GM18520 (cell line): ENCODE data around the gene CEP85.
"Not testable (repeated sequence)": the region's sequence is repeated elsewhere in the genome, so short reads cannot be mapped to it uniquely, and the experiment has no call there.

Experiments used
- ATAC-seq: cut with Tn5 transposase; IDR thresholded peaks from one replicate; pipeline ENCODE4 v1.9.1; 2021; ENCODE audit not compliant: unreplicated experiment

Gene CEP85

GRCh38 chr1:26289158-26290059 lies 55.4 kb downstream of the CEP85 start:
- no peak for ATAC-seq

GRCh38 chr1:26290122-26290881 lies 56.3 kb downstream of the CEP85 start:
- no peak for ATAC-seq

GRCh38 chr1:26290882-26291261 lies 56.9 kb downstream of the CEP85 start:
- no peak for ATAC-seq

DNA sequence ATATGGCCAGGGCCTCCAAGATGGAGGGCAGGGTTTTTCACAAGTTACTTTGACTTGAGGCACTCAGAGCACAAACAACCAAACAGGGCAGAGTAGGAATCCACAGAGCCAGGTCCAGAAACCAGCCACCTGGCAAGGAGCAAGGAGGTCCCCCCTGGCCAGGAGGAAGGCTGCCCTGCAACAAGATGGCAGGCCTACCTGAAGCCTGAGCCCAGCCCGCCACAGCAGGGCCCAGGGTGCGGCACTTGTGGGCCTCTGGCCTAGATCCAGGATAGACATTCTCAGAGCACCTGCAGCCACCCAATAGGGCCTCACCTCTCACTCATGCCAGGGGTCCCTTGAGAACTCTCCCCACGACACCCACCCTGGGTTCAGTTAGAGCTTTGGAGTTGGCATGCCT lies 57.4 kb downstream of the CEP85 start:
- no peak for ATAC-seq

DNA sequence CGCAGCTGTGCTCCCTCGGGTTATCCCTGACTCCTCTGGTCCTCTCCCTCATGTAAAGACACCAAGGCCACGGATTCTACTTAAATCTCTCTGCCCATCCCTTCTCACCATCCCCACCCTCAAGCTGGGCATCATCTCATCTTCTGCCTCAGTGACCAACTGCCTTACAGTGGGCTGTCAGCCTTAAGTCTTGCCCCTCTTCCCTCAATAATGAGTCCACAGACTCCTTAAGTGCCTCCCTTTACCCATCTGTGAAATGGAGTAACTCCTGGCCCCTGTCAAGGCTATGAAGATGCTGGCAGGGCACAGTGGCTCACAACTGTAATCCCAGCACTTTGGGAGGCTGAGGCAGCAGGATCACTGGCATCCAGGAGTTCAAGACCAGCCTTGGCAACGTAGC lies 57.9 kb downstream of the CEP85 start:
- no peak for ATAC-seq

DNA sequence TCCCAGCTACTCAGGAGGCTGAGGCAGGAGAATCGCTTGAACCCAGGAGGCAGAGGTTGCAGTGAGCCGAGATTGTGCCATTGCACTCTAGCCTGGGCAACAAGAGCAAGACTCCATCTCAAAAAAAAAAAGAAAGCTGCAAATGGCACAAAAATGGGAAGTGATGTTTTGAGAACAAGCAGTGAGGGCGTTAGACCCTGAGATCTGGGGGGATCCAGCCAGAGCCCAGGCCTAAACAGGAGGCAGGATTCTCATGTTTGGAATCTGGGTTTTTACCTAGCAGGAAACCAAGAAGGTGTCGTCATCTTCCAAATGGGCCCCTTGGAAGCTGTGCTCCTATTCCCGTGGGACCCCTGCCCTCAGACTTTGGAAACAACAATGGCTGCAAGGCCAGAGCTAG lies 58.7 kb downstream of the CEP85 start:
- not testable (repeated sequence) for ATAC-seq

DNA sequence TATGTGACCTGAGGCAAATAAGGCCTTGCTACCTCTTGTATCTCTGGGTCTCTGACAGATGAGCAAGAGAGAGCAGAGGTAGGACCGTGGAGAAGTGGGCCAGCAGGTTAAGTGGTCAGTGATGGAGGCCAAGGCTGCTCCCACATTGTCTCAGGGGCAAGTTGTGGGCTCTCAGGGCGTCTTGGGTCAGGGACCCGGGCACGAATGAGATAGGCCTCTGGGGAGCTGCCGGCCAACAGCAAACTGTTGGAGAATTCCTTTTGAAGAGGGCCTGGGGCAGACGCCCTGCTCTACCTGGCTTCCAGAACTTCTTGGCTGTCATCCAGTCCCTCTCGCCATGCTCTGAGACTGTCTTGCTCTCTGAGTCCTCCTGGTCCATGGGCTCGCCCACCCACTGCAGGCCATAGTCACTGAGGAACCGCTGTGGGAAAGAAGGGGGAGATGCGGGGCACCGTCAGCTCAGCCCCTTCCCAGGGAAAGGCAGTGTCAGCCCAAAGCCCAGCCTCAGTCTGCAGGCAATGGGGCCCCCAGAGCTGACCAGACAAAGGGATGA lies 60.0 kb downstream of the CEP85 start:
- no peak for ATAC-seq

- no peak for ATAC-seq
Observed at GRCh38 chr1:26295194-26296138, 61.5 kb downstream of the CEP85 start.

DNA sequence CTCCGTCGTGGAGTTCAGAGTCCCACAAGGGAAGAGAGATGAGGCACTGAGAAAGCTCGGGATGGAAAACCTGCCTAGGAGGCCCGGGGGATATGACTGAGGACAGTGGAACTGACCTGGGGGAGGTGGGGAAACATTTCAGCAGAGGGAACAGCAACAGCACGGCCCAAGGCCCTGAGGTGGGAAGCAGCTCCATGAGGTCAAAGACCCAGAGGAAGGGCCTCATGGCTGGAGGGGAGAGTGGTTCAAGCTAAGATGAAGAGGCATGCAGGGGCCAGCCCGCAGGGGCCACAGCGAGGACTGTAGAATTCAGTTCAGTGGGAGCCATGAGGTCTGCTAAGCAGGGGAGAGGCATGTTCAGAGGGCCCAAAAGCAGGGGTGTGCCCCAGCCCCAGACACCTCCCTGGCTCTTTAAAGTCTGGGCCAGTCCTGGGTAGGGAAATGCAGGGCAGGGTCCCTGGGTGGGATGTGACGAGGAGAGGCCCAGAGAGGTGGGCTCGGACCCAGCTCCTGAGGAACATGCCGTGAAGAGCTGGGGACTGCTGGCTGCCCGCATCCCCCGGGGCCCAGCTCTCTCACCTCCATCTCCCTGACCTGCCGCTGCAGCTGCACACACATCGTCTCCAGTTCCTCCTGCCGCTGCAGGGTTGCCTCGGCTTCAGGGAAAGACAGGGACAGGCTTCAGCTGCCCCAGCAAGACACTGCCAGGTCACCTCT lies 62.5 kb downstream of the CEP85 start:
- ATAC-seq: no peak

DNA sequence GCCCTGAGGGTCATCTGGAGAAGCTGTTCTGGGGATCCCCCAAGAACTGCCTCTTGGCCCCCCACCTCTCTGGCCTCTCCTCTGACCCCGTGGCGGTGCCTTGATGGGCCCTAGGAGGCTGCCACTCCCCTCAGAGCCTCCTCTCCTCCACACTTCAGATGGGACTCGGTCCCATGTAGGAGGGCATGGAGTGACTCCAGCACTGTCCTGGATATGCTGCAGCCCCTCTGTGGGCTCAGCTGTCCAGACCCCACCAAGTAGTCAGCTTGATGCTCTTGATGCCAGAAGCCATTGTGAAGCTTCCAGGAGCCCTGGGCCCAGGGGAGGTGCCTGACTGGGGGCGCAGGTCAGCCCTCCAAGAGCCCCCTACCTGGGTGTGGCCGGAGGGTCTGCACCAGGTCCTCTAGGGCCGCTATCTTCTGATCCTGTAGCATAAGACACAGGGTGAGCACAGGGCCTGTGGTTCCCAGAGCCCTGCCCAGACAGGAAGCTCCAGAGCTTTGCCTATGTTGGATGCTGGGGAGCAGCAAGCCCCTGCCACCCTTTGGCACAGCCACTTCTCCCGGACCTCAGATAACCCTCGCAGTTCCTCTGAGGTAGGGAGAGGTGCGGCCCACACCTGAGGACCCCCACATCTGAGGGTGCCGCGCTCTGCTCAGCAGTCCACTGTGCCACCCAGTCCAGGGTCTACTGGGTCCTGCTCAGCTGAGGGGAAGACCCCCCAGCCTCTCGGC lies 63.2 kb downstream of the CEP85 start:
- no peak for ATAC-seq

DNA sequence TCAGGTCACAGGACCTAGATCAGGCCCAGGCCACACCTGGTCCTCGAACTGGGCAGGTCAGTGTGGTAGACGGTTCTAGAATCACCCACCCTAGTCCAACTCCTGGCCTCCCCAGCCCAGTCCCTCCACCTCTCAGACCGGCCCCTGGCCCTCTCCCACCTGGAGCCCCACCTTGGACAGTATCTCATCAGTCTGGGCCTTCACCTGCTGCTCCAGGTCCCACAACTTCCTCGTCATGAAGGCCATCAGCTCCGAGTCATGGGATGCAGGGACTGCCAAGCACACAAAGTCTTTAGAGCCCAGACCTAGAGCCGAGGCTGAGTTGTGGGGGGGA lies 63.8 kb downstream of the CEP85 start:
- ATAC-seq: no peak

DNA sequence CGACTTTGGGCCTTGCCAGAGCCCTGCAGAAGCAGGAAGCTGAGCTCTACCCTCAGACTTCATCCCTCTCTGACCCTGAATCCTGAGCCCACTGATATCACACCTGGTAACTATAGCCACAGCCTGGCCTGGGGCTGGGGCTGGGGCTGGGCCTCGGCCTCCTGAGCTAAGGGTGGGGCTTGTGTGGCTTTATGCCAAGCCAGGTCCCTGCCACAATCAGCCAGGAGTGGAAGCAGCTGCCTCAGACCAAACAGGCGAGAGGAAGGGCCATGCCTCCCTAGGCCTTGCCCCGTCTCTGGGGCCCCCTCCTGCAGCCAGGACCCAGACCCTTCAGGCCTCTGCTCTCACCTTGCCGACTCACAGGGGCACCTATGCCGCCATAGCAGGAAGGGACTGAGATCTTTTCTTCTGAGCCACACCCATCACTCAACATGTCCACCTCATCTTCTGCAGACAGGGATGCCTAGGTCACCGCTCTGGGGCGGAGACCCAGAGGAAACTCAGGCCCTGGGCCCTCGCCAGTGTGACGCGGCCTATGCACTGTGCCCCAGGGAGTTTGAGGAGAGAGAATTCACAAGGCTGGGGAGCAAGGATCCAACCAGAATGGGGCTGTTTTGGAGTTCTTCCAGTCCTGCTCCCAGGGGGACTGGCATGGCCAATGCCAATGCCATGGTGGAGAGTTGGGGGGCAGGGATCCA lies 66.7 kb downstream of the CEP85 start:
- ATAC-seq: no peak

- no peak for ATAC-seq
Observed at GRCh38 chr1:26302733-26303405, 68.9 kb downstream of the CEP85 start.

DNA sequence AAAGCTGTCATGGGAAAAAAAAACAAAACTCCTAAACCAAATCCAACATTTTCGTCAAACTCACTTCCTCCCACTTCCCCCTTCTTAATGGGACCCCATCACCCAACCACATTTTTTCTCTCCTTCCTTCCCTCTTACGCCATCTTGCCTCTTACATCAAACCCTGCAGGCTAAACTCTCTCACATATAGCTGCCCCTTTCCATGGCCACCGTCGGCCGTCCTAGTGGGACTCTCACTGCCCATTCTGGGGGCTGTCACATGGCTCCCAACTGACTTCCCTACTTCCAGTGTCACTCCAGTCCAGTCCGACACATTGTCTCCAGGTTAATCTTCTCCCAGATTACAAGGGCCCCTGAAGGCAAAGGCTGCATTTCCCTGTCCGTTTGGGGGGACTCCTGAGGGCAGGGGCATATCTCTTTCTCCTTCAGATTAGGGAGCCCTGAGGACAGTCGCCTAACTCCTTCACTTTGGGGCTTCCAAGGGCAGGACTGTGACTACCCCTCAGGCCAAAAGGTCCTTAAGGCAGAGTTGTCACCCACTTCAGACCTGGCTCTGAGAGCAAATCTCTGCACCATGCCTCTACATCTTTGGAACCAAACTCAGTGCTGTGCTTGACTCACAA lies 71.8 kb downstream of the CEP85 start:
- ATAC-seq: no peak

GRCh38 chr1:26306290-26307229 lies 72.6 kb downstream of the CEP85 start, which contains the start of gene UBXN11:
TSS of gene UBXN11 (minus strand) at chr1:26306636. CDS start at chr1:26302883, 3,753 bp downstream.
- ATAC-seq: peak; percentile 98

DNA sequence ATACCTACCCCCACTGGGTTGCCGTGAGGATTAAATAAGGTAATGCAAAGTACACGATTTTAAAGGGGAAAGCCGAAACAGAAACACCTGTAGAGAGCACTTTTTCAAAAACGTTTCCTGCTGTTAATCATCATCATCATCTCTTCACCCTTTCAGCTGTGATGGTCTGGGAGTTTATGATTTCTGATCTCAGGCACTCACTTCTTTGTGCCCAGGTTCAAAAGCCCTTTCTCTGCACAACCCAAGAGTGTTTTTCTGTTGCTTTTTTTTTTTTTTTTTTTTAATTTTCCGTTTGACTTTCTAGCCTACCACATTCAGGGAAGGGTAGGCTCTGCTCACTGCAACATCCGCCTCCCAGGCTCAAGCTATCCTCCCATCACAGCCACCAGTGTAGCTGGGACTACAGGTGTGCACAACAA lies 73.4 kb downstream of the CEP85 start:
- no peak for ATAC-seq
